Bone marrow (tissue), 2 donors: ENCODE measurements around the gene NNMT.

Experiments used
- DNase-seq, 2 donors: peaks; one replicate each; lab custom pipeline; 2025; lab: John Stamatoyannopoulos, UW

The NNMT gene

DNA sequence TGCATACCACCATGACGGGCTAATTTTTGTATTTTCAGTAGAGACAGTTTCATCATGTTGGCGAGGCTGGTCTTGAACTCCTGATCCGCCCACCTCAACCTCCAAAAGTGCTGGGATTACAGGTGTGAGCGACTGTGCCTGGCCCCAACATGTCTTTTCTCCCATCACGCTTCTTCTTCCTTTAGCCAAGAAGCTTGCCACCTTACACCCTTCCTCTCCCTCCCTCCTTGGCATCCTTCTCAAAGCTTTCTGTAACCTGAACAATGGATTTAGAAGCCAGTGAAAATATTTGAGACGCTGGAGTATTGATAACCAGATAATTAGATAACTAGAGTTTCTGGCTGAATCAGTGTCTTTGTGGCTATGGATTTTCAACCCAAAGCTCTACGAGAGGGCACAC is 11.3 kb upstream of the NNMT start:
- no peak for DNase-seq

DNA sequence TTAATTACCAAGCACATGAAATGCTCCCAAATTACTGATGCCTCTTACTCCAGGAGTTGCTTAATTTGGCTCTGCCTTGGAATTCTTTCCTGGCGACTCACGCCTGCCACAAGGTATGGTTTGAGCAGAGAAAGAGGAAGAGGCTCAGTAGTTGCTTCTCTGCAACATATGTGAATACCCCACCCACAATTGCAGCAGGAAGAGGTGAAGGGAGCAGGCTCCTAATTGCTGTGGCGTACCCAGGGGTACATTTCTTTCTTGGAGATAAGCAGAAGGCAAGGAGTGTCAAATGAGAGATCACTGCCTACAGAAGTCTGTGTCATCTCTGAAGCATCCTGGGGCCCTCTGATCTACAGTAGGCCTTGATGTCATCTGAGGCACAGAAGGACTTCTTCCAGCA is 10.6 kb upstream of the NNMT start:
- DNase-seq = no peak

DNA sequence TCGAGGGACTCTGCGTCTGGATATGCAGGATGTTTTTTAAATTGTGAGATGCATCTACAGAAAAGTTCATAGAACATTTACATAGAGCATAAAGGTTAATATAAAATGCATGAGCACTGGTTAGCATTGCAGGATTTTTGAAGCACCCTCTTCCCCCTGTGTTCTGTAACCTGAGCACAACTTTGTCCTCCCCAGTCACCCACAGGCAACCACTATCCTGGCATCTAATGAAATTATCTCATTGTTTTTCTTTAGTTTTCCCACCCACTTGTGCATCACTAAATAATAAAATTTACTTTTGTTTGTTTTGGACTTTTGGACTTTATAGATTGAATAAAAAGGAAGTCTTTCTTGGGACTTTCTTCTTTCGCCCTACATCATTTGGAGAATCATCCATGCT is 10.0 kb upstream of the NNMT start:
- DNase-seq = no peak

DNA sequence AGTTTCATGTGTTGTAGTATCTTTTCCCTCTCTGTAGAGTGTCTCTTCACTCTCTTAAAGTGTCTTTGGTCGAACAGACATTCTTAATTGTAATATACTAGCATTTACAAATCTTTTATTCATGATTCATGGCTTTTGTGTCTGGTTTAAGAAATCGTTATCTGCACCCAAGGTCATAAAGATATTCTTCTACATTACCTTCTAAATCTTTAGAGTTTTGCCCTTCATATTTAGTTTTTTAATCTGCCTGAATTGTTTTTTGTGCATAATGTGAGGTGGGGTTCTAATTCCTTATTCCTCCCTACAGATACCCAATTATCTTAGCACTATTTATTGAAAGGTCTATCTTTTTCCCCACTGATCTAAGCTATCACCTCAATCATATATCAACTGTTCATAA is 9.0 kb upstream of the NNMT start:
- no peak for DNase-seq

DNA sequence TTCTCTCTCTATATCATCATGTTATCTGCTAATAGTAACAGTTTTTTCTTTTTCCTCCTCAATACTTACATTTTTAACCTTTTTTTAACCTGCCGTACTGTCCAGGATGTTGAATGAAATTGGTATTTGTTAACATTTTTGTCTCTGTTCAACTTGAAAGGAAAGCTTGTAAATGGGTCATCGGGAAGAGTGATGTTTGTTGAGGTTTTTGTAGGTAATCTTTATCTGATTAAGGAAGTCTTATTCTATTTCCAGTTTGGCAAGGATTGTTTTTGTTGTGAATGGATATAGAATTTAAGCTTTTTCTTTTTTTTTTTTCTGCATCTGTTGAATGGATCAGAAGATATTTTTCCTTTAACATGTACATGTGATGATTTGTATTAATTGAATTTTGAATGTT is 8.1 kb upstream of the NNMT start:
- DNase-seq = no peak

DNA sequence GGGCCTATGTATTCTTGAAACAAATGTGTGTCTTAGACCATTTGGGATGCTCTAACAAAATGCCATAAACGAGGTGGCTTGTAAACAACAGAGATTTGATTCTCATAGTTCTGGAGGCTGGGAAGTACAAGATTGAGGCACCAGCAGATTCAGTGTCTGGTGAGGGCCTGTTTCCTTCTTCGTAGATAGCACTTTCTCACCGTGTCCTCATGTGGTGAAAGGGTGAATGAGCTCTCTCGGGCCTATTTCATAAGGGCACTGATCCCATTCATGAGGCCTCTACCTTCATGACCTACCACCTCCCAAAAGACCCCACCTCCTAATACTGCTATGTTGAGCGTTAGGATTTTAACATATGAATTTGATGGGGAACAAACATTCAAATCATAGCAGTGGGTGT is 6.4 kb upstream of the NNMT start:
- DNase-seq = no peak

DNA sequence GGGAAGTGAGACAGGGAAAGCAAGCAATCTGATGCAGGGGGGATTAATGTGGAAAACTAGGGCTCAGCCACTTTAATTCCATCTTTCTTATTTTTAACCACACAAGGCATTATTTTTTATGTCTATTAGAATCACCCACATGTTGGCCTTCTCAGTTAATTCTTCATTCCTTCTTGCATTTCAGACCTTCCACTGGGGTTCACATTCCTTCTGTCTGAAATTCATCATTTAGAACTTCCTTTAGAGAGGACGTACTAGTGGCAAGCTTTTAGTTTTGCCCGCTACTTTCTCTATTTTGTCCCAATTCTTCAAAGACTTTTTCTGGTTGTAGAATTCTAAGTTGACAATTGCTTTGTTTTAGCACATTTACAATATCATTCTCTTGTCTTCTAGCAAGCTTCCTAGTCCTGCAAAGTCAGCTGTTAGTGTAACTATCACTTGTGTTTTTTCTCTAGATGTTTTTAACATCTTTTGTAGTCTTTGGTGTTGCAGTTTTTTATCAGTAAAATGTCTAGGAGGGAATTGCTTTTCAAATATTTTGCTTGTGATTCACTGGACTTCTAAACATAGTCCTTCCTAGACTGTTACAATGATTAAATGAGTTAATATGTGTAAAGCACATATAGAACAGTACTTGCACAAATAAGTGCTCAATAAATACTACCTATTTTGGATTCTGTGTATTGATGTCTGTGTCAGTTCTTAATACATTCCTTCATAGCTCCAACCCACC is 5.5 kb upstream of the NNMT start:
- DNase-seq = no peak

DNA sequence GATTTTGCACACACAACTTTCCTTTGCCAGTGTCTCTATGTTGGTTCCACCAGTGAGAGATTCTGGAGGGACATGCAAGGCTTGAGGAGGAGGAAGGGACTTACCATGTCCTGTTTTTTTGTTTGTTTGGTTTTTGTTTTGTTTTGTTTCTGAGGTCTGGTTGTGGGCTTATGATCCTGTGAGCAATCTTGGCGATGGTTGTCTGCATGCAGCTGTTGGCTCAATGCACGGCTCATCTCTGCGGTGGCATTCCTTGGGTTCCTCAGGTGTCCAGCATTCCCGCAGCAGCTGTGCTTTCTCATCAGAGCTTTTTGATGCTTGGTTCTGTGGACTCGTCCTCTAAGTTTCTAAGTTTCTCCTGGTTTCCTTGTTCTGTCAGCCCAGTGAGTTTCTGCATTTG is 4.8 kb upstream of the NNMT start:
- DNase-seq = no peak

DNA sequence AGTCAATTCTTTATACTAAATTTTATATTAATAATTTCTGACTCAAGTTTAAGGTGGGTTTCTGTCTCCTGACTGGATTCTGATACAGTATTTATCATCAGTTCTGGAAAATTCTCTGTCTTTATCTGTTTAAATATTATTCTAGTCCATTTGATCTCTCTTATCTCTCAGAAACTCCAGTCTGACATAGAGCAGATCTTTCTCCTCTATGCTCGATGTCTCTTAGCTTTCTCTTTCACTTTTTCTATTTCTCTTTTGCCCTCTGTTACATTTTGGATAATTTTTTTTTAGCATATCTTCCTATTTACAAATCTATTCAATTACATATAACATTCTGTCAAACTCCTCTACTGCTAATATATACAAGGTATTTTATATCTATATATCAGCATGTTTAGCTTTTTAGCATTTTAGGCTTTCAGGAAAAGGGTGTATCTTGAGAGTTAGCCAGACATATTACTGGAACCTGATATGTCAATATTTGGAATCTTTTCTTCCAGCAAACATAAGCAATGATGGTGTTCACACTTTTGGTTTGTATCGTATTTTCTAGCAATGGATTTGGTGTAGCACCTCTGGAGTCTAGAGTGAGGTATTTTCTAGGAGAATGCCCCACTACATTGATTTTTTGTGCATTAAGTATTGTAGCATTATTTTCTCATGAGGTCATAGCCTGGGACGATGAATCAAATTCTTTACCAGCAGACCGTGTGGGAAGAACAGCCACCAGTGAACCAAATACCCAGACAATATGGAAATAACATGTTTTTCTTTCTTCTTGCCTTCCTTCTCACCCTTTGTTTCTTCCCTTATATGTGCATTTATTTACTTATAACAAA is 4.1 kb upstream of the NNMT start:
- no peak for DNase-seq

DNA sequence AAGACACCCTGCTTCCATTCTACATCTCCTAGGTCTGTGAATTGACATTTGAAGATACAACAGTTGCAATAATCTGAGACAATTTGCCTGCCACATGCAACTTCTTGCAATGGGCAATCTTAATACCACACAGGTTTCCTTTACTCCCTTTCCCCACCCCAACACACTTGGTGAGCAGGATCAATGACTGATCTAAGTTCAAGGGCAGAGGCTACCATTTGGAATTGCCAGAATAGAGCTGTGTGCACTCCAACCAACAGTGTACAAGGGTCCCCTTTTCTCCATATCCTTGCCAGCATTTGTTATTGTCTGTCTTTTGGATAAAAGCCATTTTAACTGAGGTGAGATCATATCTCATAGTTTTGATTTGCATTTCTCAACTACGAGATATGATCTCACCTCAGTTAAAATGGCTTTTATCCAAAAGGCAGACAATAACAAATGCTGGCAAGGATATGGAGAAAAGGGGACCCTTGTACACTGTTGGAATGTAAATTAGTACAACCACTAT is 2.9 kb upstream of the NNMT start:
- no peak for DNase-seq

DNA sequence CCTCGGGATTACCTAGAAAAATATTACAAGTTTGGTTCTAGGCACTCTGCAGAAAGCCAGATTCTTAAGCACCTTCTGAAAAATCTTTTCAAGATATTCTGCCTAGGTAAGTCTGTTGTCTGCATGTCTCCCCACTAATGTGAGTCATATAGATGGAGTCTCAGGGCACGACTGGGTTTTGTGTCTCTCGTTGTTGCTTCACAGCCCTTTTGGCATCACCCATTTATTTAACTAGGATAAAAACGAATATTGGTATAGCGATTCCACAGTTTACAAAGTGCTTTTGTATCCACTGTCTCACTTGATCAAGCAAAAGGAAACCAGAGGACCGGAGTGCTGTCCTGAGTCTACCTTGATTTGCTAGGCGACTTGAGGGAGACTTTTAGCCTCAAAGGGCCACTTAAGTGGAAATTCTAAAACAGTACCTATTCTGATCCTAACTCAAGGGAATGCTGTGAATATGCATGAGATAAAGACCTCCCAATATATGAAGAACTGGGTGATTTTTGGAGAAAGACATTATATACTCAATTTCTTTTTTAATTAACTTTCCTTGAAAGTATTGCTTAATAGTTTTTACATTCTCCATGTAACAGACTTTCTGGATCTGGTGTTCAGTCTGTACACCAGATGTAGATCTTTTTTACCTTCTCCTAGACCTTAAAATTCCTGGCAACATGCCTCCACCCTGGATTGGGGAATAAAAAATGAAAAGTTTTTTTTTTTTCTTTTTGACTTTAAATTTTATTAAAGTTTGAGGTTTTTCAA is 590 bp downstream of the NNMT start:
- no peak for DNase-seq

DNA sequence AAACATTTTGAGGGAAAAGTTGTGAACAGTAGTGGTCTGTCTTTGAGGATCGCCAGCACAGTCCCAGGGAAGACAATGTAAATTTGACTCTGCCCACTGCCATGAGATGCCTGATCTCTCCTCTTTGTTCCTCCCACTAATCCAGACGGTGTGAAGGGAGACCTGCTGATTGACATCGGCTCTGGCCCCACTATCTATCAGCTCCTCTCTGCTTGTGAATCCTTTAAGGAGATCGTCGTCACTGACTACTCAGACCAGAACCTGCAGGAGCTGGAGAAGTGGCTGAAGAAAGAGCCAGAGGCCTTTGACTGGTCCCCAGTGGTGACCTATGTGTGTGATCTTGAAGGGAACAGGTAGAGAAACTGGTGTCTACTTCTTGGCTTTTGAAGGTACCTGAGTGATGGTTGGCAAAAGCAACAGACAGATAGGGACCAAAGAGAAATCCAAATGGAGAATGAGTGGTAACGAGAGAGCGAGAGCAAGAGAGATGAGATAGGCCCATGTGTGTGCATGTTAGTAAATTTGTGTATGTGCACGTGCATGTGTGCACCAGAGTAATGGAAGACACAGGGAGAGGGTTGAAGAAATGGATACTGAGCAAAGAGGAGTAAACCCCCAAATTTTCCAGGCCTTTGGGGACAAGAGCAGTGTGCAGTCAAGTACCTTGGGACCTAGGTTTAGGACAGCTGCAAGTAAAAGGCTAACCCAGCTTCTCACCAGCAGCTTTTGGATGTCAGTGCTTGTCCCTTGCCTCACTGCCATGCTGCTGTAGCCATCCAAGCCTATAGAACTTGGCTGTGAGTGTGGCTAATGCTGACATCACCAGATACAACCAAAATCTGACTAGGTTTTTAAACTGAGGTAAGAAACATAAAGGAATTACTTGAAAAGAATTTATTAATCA is 1.9 kb downstream of the NNMT start:
- DNase-seq = no peak

DNA sequence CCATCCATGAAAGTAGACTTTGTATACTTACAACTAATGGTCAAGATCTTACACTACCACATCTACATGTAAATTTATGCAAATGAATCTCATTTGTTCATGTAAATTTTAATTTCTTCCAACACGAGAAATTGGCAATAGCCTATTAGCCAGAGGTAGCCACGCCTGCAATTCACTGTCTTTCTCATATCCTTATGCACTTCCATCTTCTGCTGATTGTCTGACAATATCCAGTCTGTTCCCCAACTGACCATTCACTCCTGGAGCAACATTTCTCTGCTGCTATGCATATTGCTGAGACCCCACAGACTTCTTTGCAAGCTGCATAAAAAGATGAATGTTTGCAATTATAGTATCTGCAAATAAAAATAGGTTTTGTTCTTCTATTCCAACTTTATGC is 2.5 kb downstream of the NNMT start:
- no peak for DNase-seq

DNA sequence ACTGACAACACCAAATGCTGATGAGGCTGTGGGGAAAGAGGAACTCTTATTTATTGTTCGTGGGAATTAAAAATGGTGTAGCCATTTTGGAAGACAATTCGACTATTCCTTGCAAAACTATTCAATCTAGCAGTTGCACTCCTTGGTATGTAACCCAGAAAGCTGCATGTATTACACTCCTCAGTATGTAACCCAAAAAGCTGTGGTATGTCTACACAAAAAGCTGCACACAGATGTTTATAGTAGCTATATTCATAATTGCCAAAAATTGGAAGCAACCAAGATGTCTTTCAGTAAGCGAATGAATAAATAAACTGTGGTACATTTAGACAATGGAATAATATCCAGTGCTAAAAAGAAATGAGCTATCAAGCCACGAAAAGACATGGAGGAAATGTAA is 4.9 kb downstream of the NNMT start:
- no peak for DNase-seq

DNA sequence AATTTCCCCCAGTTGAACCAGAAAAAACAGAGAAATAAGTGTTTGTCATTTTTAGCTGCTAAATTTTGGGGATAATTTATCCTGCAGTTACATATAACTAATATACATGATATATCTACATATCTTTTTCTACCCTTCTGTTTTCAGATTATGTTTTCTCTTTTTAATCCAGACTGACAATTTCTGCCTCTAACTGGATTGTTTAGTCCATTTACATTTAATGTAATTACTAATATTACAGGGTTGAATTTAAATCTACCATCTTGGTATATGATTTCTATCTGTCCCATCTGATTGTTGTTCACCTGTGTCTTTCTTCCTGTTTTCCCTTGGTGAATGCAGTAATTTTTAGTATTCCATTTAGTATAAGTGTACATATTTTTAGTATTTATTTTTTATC is 5.7 kb downstream of the NNMT start:
- DNase-seq = no peak

DNA sequence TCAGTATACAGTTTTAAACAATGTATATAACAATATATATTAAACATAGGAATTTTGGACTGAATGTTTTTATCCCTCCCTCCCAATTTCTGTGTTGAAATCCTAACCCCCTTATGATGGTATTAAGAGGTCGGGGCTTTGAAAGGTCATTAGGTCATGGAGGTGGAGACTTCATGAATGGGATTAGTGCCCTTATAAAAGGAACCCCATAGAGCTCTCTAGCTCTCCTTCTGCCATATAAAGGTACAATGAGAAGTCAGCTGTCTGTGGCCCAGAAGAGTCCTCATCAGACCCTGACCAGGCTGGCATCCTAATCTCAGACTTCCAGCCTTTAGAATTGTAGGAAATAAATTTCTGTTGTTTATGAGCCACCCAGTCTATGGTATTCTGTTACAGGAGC is 6.5 kb downstream of the NNMT start:
- no peak for DNase-seq

DNA sequence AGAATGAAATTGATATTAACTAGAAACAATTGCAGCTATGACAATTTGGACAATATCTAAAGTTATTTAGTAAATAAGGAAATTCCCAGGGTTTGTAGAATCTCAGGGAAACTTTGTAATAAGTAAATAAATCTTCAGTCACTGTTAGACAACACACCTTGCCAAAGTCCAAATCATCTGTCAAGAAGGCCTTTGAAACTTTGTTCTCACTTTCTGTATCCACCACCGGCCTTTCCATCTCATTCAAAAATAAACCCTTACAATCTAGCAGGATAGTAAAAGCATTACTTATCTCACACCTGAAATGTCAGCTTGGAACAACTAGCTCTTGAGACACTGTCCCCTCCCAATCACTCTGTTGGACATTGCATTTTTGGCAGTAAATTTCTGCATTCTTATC is 7.9 kb downstream of the NNMT start:
- DNase-seq = no peak

DNA sequence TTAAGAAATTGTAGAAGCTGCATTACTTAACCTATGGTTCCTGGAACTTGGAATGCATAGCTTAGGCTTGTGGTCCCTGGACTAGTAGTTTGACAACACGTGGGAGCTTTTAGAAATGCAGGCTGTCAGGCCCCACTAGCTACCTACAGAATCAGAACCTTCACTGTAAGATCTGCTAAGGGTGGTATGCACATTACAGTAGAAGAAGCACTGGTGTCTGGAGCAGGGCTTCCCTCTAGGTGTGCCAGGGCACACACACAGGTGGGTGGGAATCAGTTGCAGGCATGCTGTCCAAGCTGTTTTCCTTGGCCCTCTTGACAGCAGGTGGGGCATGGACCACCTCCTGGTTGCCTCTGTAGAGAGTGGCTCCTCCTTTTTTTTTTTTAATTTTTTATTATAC is 8.8 kb downstream of the NNMT start:
- no peak for DNase-seq

DNA sequence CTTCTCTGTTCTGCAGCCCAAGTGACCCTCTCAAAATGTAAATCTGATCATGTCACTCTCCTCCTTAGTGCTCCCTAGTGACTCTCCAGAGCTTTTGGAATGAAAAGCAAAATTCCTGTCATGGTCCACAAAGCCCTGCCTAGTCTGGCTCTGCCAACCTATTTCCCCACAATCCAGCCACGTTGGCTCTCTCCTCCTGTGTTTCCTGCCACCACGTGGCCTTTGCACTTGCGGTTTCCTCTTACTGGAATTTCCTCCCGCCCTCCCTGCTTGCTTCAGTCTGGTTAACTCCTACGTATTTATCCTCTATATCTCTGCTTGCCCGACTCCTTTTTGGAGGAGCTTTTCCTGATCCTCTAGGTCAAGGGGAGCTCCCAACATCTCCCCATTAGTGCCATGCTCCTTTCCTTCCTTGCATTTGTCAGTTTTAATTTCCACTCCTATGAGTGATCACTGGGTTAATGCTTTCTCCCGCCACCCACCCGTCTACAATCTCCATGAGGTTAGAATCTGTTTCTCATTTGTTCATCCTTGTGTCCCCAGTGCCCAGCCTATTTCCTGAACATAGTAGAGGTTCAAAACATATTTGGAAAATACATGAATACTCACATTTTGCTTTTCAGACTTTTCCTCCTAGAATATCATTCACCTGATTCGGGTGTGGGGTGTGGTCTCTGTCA is 11.5 kb downstream of the NNMT start:
- no peak for DNase-seq

DNA sequence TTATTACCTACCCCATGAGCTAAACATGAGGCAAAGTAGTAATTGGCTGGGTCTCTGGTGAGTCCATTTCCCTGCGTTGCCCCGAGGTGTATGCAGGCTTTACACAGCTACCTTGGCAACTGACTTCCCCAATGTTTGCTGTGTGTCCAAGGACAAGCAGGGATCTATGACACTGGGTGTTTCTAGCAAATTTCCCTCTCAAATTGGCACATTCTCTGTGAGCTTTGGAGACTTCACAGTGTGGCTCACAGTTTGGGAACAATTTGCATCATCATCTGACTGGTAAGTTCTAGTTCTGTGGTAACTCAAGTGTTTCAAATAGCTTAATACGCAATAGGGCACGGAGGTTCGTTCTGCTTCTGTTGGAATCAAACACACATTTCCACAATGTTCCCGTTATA is 12.5 kb downstream of the NNMT start:
- DNase-seq = no peak

DNA sequence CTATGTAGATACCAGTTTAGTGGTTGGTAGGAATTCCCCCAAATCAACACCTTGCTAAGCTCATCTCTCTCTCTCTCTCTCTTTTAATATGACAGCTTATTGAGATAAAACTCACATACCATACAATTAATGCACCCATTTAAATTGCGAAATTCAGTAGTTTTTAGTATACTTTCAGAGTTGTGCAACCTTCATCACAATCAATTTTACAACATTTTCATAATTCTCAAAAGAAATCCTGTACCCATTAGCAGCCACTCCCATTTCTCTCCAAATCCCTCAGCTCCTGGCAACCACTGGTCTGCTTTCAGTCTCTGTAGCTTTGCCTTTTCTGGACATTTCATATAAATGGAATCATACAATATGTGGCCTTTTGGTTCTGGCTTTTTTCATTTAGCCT is 13.3 kb downstream of the NNMT start:
- no peak for DNase-seq
